Activated naive CD4-positive, alpha-beta T cell treated with Interleukin-2 at 50 U/mL for 16 hours (primary cell): Measurements from ENCODE around the gene FKBP1C.
"Not testable (repeated sequence)": the region's sequence is repeated elsewhere in the genome, so short reads cannot be mapped to it uniquely, and the experiment has no call there.

Experiments used
- DNase-seq: peaks from one replicate; pipeline ENCODE4 v3.0.0-alpha.2; 2020

FKBP1C gene

DNA sequence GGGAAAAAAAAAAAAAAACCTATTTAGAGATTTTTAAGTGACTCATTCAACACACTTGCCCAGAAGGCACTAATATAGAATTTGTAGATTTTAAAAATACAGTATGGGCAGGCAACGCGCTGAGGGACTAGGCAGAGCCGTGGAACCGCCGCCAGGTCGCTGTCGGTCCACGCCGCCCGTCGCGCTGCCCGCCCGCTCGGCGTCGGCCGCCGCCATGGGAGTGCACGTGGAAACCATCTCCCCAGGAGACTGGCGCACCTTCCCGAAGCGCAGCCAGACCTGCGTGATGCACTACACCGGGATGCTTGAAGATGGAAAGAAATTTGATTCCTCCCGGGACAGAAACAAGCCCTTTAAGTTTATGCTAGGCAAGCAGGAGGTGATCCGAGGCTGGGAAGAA, at the start of gene FKBP1C:
FKBP1C (plus strand) TSS at position 127 of the 400 bp plus-strand sequence.
- DNase-seq = not testable (repeated sequence)

DNA sequence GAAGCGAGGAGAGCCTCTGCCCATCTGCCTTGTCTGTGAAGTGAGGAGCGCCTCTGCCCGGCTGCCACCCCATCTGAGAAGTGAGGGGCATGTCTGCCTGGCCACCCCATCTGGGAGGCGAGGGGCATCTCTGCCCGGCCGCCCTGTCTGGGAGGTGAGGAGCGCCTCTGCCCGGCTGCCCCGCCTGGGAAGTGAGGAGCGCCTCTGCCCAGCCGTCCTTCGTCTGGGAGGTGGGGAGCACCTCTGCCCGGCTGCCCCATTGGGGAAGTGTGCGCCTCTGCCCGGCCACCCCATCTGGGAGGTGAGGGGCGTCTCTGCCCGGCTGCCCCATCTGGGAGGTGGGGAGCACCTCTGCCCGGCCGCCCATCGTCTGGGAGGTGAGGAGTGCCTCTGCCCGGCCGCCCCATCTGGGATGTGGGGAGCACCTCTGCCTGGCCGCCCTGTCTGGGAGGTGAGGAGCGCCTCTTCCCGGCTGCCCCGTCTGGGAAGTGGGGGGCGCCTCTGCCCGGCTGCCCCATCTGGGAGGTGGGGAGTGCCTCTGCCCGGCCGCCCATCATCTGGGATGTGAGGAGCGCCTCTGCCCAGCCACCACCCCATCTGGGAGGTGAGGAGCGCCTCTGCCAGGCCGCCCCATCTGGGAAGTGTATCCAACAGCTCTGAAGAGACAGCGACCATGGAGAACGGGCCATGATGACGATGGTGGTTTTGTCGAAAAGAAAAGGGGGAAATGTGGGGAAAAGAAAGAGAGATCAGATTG, 47.0 kb upstream of the FKBP1C start:
- not testable (repeated sequence) for DNase-seq

DNA sequence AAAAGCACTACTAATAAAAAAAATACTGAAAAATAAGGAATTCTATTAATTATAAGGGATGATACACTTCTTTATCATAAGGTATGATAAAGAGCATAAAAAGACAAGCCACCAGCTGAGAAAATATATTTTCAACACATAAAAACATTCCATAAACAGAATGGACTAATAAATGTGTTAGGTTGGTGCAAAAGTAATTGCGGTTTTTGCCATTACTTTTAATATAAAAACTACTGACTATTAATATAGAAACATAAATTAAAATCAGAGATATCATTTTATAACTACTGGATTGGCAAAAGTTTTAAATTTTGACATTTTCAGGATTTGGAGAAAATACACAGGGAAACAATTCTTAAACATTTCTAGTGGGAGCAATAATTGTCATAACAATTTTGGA, 37.1 kb upstream of the FKBP1C start:
- DNase-seq = no peak

GRCh38 chr6:63176181-63176580, 35.1 kb upstream of the FKBP1C start:
- DNase-seq = no peak

DNA sequence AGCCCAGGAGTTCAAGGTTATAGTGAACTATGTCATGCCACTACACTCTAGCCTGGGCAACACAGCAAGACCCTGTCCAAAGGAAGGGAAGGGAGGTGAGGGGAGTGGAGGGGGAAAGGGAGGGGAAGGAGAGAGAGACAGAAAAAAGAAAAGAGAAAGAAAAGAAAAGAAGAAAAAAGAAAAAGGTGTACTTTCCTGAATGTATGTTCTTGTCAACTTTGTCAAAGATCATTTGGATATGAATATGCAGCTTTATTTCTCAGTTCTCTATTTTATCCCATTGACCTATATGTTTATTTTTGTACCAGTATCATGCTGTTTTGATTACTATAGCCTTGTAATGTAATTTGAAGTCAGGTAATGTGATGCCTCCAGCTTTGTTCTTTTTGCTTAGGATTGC, 30.9 kb upstream of the FKBP1C start:
- DNase-seq = no peak

- no peak for DNase-seq
Measured at GRCh38 chr6:63186970-63187369, 24.3 kb upstream of the FKBP1C start.

DNA sequence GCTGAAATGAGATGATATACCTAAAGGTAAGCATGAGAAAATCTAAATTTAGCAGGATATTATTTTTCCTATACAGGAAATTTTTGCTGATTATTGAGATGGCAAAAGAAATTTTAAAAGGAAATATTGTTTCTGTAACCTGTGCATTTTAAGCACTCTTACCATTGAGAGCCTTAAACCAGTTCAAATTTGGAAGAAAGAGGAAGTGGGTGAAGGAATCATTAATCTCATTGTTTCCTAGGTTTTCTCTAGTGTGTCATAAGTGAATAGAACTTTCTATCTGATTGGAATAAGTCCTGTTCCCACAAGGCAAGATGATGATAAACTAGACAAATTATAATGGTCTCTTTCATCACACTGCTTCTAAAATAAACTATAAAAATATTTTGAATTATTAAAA, 22.4 kb upstream of the FKBP1C start:
- no peak for DNase-seq

- DNase-seq = no peak
Measured at GRCh38 chr6:63193324-63193723, 17.9 kb upstream of the FKBP1C start.

- DNase-seq = no peak
Measured at GRCh38 chr6:63197741-63198140, 13.5 kb upstream of the FKBP1C start.

- no peak for DNase-seq
Measured at GRCh38 chr6:63213325-63213724, 2.1 kb downstream of the FKBP1C start.

GRCh38 chr6:63214816-63215215, 3.5 kb downstream of the FKBP1C start:
- no peak for DNase-seq

- DNase-seq = no peak
Measured at GRCh38 chr6:63224179-63224578, 12.9 kb downstream of the FKBP1C start.

- not testable (repeated sequence) for DNase-seq
Measured at GRCh38 chr6:63225987-63226386, 14.7 kb downstream of the FKBP1C start.

GRCh38 chr6:63227928-63228894, 16.9 kb downstream of the FKBP1C start:
- DNase-seq = not testable (repeated sequence)

DNA sequence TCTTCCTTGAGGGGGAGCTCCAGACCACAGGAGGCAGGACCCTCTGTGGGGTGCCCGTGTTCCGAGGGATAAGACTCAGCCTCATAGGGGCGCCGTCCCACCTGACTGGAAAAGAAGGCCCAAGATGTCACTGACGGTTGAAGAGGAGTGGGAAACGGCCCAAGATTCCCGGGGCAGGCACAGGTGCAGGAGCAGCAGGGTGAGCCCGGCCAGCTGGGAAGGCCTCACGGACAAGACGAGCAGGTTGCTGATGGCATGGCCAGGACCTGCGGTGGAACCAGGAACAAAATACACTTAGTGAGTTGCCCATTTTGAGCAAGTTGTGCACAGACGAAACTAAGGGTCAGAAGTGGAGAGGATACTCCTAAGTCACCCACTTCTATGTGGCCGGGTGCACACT, 18.8 kb downstream of the FKBP1C start:
- DNase-seq = not testable (repeated sequence)

DNA sequence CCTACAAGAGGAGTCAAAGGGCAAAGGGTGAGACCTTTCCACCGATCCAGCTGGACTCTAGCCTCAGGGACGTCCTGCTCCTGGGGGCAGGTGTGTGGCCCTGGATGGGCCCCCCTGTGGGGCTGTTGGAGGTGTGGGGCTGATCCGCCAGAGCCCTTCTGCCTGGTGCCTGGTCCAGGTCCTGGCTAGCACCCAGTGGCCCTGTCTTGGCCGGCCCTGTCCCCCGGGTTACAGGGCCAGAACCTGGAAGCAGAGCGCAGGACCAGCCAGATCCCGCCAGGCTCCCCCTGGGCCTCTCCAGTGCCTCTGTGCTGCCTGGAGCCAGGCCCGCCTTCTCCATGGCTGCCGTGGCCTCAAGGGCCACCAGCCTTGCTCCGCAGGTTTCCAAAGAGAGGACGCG, 19.2 kb downstream of the FKBP1C start:
- DNase-seq = not testable (repeated sequence)

- no peak for DNase-seq
Measured at GRCh38 chr6:63236398-63236817, 25.1 kb downstream of the FKBP1C start.

DNA sequence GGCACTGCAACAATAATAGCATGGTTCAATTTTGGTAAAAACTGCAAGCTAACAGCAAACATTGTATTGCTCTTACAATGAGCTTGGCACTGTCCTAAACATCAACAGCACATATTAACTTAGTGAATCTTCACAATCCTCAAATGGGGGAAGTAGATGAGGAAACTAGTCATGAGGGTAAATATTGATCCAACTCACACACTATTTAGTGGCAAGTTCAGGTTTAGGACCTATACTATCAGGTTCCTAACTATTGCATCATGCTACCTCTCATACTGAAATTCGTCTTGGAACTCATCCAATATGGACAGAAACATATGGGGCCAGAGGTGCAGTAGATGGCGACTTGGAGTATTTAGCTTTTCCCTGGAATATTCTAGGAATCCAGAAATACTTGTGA, 34.2 kb downstream of the FKBP1C start:
- no peak for DNase-seq

DNA sequence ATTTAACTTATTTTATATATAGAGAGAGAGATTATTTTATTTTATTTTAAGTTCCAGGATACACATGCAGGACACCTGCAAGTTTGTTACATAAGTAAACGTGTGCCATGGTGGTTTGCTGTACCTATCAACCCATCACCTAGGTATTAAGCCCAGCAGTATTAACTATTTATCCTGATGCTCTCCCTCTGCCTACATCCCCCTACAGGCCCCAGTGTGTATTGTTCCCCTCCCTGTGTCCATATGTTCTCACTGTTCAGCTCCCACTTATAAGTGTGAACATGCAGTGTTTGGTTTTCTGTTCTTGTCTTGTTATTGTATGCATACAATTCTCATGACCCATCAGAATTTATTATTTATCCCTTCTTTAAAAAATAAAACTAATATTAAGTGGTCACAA, 34.6 kb downstream of the FKBP1C start:
- DNase-seq = no peak

DNA sequence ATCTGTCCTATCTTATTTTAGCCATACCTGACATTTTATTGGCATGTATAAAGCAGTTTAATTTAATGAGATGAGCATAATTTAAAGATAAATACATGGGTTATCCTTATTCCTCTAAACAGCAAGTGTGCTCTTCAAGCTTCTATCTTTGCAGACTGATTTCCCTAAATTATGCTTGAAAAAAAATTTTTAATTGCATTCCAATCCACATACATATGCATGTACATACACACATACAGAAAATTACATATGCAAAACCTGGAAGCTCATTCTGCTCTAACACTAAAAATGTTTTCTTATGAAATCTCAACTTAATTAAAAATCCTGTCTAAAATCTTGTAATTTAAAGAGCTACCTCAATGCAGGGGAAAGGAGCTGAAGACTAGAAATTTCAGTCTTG, 35.3 kb downstream of the FKBP1C start:
- no peak for DNase-seq

GRCh38 chr6:63249875-63250482, 38.7 kb downstream of the FKBP1C start:
- no peak for DNase-seq

GRCh38 chr6:63259153-63259552, 47.9 kb downstream of the FKBP1C start:
- DNase-seq = no peak

DNA sequence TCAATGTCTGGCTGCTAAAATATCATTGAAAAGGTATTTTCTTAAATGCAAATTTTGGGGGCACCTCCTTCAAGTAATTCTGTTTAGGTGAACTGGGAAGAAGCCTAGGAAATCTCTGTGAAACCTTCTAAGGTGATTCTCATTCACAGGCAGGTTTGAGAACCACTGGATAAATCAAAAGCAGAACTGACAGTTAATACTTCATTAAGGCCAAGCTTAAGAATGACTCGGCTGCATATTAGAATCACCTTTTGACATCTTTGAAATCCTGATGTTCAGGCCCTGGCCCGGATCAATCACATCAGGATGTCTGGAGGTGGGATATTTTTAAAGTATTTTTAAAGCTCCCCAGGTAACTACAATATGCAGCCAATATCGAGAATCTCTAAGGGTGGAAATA, 50.6 kb downstream of the FKBP1C start:
- no peak for DNase-seq
